GM19324 (cell line): ENCODE measurements around the gene ALOX12B.
"Not testable (repeated sequence)": the region's sequence is repeated elsewhere in the genome, so short reads cannot be mapped to it uniquely, and the experiment has no call there.

ENCODE experiments used
- ATAC-seq: cut with Tn5 transposase; IDR thresholded peaks from one replicate; pipeline ENCODE4 v1.9.1; 2021; ENCODE audit warnings: mild to moderate bottlenecking, moderate library complexity; ENCODE audit not compliant: unreplicated experiment, low FRiP score

ALOX12B gene

DNA sequence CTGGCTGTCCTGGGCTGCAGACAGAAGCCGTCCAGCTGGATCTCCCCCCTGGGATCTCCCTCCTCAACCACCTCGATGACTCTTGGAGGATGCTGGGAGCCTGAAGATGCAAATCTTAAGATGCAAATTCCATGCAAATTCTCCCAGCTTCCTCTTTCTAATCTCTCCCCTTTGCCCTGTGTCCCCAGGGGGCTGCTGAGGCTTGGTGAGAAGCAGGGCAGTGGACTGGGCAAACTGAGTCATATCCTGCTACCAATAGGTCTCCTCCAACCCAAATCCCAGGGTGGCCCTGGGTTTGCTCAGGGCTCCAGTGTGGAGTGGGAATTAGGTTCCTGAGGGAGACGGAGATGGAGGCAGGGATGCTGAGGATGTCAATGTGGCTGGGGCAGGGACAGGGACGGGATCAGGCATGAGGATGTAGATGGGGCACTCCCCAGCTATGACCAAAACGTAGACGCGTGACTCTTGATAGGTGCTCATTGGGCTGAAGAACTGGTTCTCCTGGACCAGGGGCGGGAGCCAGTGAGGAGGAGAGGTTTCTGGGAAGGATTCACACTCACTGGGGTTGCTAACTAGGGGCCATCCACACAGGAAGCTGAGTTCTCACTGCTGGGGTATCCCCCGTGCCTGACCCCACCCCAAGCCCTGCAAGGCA, 3.6 kb upstream of the ALOX12B start:
- no peak for ATAC-seq

DNA sequence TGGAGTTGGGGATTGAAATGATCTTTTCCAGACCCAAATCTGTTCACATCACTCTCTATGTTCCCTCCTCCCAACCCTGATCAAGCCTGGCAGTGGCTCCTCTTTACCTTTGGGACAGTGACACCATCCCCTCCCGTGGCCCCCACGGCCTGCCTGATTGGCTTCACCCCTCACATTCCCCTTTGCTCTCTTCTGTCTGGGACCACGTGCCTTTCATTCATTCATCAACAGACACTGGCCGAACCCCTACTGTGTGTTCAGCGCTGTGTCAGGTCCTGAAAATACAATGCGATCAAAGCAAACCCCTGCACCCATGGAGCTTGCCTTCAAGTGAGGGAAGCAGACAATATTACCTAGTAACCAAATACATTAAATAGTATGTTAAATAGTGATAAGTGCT, 2.2 kb upstream of the ALOX12B start:
- ATAC-seq: no peak

DNA sequence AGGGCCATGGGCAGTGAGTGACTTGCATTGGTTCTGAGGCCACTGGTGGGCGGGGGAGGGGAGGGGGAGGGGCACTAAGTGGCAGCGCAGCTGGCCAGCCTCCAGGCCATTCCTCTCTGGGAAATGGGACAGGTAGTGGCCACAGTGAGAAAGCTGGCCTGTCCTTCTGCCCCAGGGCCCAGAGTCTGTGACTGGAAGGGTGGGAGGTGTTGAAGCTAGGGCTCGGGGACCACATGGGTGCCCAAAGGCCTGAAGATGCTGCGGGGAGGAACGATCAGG, 375 bp upstream of the ALOX12B start:
- ATAC-seq: no peak

DNA sequence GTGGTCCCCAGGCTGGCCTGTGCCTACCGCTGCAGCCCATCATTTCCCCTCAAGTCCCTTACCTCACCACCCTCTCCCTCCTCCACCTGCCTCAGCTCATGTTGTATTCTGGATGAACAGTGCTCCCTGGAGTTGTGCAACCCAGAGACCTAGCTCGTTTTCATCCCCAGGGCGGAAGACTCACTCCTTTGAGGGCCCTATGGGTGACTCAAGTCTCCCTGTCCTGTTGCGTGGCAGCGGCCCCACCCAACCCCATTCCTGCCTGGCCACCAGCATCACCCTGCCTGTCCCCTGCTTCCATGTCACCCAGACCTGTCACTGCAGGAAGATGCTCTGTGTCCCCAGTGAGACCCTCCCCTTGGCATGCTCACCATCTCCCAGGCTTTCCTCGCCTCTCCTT, 3.3 kb downstream of the ALOX12B start:
- ATAC-seq: no peak

DNA sequence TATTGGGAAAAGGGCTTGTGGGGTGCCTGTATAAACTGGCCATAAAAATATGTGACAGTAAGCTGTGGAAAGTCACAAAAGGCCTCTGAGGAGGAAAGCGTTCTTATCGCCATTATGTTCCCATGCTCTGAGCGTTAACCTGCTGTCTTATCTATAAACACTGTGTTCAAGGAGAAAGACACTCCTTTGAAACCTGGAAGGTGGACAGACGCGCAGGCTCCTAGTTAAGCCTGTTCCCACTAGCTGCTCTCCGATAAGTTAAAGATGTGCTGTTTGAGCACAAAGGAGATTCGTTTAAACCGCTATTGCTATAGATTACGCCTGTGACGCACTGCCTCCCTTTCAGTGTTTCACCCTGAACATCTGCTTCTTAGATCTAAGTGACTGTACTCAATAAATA, 5.2 kb downstream of the ALOX12B start:
- ATAC-seq: no peak

DNA sequence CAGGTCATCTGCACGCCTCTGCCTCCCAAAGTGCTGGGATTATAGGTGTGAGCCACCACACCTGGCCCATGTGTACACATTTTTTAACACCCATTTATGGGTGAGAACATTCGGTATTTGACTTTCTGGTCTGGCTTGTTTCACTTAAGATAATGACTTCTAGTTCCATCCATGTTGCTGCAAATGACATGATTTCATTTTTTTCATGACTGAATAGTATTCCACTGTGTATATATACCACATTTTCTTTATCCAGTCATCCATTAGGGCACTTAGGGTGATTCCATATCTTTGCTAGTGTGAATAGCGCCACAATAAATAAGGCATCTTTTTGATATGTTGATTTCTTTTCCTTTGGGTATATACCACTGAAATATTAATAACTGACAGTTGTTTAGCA, 5.6 kb downstream of the ALOX12B start:
- ATAC-seq: no peak

DNA sequence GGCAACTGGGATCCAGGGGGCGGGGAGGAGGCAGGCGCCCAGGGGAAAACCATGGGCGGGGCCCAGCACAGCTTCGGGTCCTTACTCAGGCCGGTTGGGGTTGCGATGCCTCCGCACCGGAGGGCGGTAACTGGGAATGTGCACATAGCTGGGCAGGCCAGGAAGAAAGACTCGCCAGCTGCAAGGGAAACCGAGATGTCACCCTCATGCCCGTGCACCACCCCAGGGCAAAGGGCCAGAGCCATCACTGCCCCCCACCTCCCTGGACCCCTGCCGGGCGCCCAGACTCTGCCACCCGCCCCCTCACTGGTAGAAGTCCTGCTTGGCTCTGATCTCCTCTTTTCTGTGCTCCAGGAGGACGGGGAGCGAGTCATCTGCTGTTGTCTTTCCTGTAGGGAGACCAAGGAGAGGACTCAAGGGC, 6.7 kb downstream of the ALOX12B start:
- no peak for ATAC-seq

DNA sequence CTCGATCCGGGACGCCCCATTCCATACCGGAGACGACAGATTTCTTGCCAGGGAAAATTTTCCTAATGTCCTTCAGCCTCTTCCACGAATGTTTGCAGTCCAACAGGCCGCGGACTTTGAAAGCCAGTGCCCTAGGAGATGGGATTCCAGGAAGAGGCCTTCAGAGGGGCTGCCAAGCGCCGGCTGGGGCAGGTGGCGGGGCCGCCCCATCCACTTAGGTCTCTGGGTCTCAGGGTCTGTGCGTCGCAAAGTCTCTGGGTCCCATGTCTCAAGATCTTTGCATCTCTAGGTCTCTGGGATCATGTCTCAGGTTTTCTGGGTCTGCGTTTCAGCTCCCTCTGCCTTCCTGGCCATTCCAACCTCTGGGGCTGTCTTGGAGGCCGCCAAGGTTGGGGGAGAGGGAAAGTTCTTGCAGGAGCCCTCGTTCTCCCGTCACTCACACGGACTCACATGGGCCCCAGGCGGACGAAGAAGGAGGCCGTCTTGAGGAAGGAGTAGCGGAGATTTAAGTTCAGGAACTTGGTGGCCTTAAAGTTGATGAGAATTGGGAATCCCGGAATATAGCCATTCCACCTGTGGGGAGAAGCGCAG, 7.2 kb downstream of the ALOX12B start:
- no peak for ATAC-seq

DNA sequence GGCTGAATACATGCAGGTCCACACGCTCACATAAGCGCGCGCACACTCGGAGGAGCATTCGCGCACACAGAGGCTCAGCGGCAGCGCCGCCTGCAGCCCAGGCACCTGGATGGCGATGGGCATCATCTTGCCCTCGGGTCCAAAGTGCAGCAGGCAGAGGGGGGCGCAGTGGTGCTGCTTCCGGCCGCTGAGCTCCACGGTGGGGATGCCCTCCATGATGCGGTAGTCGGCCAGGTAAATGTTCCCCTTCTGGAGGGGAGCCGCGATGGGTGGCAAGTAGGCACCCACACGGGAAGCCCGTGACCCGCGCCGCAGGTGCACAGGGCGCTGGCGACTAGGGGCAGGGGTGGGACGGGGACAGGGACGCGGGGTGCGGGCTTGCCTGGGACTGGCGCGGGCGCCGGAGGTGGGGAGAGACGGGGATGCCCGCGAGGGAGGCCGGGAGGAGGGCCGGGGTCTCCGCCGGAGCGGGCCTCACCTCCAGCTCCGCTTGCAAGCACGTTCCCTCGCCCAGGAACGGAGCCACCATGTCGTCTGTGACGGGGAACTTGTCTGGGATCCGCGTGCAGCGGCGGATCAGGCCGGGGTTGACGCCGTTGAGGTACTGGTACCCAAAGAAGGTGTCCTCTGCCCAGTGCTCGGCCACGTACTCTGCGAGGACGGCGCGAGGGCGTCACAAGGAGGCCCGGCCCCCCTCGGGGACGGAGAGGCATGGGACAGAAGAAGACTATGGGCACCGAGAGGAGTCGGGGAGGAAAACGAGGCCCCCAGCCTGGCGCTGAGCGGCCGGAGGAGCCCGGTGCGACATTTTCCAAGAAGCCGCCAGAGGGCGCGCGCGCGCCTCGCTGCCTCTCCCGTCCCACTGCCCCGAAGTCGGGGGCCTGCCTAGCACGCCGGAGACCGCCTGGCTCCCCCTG, 8.0 kb downstream of the ALOX12B start:
- ATAC-seq: no peak

DNA sequence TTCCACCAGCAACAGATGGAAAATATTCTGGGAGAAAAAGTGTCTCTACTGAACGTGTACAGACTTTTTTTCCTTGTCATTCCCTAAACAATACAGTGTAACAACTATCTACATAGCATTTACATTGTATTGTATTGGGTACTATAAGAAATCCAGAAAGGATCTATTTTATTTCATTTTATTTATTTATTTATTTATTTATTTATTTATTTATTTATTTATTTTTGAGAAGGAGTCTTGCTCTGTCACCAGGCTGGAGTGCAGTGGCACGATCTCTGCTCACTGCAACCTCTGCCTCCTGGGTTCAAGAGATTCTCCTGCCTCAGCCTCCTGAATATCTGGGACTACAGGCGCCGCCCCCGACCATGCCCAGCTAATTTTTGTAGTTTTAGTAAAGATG, 9.6 kb downstream of the ALOX12B start:
- ATAC-seq: not testable (repeated sequence)

DNA sequence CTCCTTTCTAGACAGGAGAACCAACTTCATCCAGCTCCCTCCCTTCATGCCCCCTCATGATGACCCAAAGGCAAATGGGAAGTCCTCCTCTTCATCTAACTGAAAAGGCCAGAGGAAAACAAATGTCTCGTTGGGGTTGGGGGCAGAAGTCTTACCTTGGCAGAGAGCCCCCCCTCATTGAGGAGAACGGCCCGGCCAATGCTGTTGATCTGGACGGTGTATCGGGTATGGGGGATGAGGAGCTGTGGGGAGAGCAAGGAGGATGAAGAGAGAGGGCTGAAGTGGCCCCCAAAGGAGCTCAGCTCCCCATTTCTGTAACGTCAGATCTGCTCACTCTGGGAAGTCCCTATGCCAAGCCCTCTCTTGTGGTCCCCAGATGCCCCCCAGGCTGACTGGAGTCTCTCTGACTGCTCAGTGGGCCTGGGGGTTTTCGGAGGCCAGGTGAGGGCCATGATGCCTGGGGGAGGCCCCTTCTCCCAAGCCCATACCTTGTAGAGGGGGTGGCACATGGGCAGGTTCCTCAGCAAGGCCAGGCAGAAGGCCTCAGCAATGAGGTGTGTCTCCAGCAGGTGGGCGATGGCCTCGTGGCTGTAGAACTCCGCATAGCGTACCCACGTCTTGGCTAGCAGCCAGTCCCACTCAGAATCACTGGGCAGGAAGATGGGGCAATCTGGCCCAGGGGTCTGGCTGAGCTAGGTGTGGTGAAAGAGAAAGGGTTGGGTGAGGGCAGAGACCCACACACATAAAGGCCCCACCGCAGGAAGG, 10.8 kb downstream of the ALOX12B start:
- ATAC-seq: no peak

DNA sequence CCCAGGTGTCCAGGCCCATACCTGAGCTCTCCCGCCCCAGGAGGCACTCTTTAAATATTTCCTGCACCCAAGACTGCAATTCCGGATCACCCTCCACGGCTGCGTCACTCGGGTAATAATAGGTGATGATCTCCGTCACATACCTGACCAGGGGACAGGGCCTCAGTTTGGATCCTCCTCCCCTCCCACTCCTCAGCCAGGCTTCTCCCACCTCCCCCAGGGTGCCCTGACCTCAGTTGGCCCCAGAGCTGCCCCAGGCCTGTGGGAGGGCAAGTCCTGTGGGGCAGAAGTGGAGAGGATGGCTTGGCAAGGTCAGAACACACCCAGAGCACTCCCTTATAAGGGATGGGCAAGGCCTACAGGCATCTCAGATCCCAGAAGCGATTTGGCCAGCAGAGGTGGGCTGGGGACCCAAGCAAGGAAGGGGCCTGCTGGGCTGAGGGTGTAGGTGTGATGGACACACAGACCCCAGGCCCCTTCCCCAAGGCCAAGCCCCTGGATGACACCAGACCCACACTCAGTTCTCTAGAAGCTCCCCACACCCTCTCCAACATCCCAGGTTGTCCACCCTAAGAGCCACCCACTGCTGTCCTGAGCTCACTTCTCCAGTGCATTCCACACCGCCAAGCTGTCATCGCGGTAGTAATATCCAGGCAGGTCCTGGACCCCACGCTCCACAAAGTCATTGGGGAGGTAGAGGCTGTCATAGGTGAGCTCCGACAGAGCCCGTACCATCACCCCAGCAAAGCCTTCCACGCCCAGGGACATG, 11.8 kb downstream of the ALOX12B start:
- no peak for ATAC-seq

DNA sequence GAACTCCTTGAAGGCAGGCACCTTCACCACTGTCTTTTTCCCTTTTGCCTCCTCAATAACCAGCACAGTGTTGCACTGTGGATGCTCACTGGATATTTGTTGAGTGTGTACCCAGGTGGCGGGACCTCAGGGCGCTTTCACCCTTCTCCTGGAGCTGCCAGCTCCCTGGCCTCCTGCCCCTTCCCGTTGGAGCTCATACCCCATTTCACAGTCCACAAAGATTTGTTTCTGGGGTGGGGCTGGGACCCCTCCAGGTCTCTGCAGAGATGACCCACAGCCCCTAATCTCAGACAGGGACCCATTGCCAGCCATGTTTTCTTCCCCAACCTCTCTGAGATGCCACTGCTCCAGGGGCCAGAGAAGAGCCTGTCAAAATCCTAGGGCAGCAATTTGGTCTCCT, 12.4 kb downstream of the ALOX12B start:
- ATAC-seq: no peak

DNA sequence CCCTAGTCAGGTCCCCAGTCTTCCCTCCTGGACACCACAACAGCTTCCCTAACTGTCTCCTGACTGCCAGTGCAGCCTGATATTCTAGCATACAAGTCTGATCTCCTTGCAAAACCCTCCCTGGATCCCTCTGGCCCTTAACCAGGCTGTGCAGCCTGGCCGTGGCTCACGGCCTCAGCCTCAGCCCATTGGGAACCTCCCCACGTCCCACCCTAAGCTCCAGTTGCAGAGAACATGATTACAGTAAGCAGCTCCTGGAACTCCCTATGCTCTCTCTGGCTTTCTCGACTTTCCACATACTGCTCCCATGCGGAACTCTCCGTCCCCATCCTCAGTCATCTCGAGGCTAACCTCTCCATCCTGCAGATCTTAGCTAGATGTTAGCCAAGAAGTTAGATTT, 13.0 kb downstream of the ALOX12B start:
- no peak for ATAC-seq

DNA sequence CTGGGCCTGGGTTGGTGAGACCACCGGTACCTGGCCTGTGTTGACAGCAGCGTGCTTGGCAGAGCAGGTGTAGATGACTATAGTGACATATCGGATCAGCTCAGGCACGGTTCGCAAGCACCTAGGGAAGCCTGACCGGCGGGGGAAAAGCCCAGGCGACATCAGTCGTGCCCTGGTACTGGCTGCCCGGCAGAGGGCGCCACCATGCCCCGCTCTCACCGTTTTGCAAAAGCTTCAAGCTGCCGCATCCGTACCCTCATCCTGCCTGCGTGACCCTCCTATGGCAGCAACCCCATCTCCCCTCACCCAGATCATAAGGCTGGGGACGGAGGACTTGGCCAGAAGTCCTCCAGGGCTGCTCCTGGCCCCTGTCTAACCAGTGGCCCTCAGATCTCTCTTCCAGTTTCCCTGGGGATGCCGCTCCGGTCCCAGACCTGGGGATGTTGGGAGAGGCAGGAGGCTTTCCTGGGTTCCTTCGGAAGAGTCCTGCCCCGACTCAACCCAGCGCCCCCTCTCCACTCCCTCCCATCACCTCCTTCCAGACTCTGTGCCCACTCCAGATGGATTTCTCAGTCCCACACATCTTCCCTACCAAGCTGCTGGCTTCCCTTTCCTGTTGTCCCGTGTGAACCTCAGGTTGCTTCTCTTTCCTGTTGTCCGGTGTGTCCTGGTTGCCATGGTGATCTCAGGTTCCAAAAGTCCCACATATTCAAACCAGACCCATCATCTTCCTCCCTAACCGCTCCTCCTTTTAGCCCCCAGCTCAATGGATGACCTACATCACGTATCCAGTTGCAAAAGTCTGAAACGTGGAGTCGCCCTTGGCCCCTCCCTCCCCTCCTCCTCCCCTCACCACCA, 13.7 kb downstream of the ALOX12B start:
- ATAC-seq: no peak

DNA sequence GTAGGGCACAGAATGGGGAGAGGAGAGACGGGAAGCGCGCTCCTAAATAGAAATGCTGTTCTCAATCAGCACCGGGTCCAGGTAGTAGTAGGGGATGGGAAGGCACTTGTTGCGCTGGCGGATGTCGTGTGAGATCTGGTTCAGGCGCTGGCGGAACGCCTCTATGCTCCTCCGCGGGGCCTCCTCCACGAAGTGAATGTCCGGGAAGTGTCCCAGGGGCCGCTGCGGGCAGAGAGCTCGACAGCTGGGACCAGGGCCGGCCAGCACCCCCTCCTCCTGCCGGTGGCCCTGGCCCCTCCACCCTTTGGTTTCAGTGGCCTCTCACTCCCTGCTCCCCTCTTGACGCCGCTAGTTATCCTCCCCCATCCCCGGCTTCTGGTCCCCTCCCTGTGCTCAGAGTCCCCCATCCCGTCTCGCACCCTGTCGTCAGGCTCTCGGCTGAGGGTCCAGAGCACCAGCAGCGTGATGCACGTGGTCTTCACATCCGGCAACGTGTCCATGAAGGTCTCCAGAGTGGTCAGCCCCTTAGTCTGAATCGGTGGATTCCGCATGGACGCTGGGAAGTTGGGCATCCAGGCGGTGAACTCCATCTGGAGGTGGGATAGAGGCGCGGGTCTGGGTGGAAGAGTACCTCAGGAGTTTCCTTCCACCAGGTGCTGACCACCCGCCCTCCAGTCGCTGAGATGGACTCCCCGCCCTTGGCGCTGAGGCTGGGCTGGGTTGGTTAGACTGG, 14.6 kb downstream of the ALOX12B start:
- no peak for ATAC-seq

DNA sequence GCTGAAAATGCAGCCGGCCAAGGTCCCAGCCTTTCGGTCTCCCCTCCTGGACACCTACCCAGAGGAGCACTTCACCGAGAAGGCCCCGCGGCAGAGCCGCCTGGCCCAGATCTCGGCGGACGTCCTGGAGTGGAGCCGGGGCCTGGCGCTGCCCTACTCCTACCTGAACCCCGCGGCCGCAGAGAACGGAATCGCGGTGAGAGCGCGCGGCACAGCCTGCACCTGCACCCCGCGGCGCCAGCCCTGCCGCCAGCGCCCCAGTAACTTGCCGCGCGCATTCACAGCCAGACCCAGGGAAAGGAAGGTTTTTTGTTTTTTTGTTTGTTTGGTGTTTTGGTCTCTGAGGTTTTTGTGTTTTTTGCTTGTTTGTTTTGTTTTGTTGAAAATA, 15.2 kb downstream of the ALOX12B start:
- ATAC-seq: no peak

DNA sequence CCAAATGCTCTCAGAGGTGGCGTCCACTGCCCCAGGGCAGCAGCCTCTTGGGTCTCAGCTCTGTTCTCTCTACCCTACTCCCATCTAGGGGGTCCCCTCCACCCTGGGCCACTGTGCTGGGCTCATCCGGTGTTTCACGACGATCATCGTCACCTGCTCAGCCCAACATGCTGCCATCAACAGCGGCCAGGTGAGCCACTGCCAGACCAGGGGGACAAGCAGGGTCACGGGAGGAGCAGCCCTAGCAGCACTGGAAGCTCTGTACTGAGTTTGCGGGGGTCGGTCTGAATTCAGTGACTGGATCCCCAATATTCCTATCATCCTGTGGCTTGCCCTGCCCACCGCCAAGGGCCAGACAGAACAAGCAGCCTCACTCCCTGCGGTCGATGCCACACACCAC, 16.0 kb downstream of the ALOX12B start:
- no peak for ATAC-seq

DNA sequence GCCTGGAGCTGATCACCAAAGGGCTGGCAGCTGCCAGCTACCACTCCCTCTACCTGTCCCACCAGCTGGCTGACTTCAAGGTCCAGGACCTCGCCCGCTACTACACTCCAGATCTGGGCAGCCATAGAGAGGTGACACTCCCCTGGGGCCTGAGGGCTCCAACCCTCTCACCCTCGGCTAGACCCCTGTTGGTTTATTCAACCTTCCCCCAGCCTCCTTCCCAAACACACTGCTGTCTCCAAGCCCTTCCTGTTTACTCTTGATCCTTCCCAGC, 18.0 kb downstream of the ALOX12B start:
- ATAC-seq: no peak
